ENCODE data around the gene PDS5B.
A peak's percentile ranks its signal among the peaks of the same experiment; 100 is the strongest.

PDS5B gene

DNA sequence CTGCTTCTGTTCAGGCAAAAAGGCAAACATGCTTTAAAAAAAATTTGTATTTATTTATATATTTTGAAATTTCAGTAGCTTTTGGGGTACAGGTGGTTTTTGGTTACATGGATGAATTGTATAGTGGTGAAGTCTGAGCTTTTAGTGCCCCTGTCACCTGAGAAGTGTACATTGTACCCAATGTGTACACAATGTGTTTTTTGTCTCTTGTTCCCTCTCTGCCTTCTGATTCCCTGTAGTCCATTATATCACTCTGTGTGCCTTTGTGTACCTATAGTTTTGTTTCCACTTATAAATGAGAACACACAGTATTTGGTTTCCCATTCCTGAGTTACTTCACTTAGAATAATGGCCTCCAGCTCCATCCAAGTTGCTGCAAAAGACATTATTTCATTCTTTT, 77.4 kb downstream of the PDS5B start:
- no peak overlapping the region for H3K27ac ChIP-seq
- no peaks in the 10 kb centered on the region for H3K36me3 ChIP-seq

DNA sequence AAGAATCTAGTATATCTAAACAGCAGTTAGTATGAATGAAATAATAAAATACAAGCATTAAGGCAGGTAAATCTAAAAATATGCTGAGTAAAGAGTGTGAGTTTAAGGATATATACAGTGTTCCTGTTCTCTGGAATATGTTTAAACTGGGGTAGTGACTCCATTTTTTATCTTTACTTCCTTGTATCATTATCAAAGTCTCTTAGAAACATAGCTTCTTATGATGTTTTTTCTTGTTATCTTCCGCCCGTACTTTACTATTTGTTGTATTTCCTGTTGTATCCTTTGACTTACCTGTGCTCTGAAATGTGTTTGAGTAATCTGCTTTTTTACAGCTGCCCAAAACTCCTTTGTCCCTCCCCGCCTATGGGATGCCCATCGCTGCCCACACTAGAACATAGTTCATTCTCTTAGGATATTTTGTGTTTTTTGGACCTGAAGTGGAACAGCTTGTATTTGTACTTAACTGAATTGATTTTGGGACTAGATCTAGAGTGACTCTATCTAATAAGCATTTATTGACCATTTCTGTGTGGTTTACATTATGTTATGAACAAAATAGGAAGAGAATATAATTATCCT, 80.8 kb downstream of the PDS5B start:
- intact Hi-C loops (cut with DNase I; ENCODE audit: low total_unique reads), result no loop called here
- Histone ChIP-seq H3K9me3 (no peaks in the 10 kb centered on the region), H3K27me3 (no peaks in the 10 kb centered on the region), H3K4me1 (peaks cover 0 to 8% (median 0%) of the 10 kb centered on the region in 4 donors), H3K27ac (no peak overlapping the region), H3K36me3 (peaks cover 0 to under 1% (median 0%) of the 10 kb centered on the region in 3 donors), H3K4me3 (no peak overlapping the region)
- TF ChIP-seq, protein P1, sequence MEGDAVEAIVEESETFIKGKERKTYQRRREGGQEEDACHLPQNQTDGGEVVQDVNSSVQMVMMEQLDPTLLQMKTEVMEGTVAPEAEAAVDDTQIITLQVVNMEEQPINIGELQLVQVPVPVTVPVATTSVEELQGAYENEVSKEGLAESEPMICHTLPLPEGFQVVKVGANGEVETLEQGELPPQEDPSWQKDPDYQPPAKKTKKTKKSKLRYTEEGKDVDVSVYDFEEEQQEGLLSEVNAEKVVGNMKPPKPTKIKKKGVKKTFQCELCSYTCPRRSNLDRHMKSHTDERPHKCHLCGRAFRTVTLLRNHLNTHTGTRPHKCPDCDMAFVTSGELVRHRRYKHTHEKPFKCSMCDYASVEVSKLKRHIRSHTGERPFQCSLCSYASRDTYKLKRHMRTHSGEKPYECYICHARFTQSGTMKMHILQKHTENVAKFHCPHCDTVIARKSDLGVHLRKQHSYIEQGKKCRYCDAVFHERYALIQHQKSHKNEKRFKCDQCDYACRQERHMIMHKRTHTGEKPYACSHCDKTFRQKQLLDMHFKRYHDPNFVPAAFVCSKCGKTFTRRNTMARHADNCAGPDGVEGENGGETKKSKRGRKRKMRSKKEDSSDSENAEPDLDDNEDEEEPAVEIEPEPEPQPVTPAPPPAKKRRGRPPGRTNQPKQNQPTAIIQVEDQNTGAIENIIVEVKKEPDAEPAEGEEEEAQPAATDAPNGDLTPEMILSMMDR (IDR thresholded peaks at IDR 0.05), result no peak
- DNase-seq, result no peak

More for the DNA sequence above, 77.4 kb downstream of the PDS5B start:
- Histone ChIP-seq H3K9me3 (no peaks in the 10 kb centered on the region), H3K4me3 (no peak overlapping the region), H3K27me3 (no peaks in the 10 kb centered on the region), H3K4me1 (peaks cover 0 to 27% (median 9%) of the 10 kb centered on the region in 4 donors)
- intact Hi-C loops (cut with DNase I; ENCODE audit: low total_unique reads), result no loop called here
- TF ChIP-seq, protein P1 (IDR thresholded peaks at IDR 0.05), result no peak
- no peak for DNase-seq

DNA sequence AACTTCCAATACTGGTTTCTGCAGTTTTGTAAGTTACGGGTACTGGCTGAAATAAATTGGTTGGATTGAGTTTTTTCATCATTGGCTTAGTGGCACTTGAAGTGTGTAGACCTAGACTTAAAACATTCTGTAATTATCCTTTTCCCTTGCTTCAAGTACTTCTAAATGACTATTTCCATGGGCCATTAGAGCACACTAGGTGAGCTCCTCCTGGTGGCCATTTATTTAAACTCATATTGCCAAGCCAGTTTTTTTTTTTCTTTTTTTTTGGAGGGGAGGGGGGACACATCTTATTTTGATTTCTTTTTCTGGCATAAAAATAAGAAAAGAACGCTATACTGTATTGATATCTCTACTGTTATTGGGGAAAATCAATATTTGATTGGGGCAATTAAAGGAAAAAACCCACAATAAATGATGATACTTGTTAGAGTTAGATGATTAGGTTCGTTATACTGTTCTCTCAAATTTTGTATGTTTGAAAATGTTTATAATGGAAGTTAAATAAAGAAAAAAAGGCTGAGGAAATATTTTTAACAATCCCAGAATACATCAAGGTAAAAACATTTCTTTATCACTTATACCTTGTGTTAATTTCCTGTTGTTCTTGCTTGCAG, 82.9 kb downstream of the PDS5B start:
- TF ChIP-seq, protein P1 (IDR thresholded peaks at IDR 0.05), result peak; percentile 52 to 53
- no peak overlapping the region for H3K4me3 ChIP-seq
- intact Hi-C loops (cut with DNase I; ENCODE audit: low total_unique reads), result no loop called here
- H3K4me1 ChIP-seq, result peaks cover 0 to 4% (median 0%) of the 10 kb centered on the region in 4 donors
- no peak overlapping the region for H3K27ac ChIP-seq
- H3K36me3 ChIP-seq, result peaks cover 3 to 10% (median 9%) of the 10 kb centered on the region in 3 donors
- no peaks in the 10 kb centered on the region for H3K9me3 ChIP-seq
- no peak for DNase-seq
- H3K27me3 ChIP-seq, result no peaks in the 10 kb centered on the region

DNA sequence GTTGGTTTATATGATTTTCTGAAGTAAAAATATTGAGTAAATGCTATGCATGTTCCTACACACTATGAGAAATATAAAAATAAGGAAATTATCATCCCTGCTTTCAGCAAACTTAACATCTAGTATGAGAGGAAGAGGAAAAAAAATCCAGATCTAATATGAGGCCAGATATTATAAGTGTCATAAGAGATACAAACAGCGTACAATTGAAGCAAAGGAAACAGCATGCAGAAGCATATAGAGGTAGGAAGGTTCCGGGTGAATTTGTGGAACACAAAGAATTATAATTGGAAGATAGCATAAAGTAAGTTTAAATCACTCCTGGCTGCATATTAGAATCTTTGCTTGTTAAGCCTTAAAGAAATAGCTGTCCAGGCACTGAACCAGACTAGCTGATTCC, 88.3 kb downstream of the PDS5B start:
- intact Hi-C loops (cut with DNase I; ENCODE audit: low total_unique reads), result no loop called here
- no peaks in the 10 kb centered on the region for H3K27me3 ChIP-seq
- TF ChIP-seq, protein P1 (IDR thresholded peaks at IDR 0.05), result no peak
- no peaks in the 10 kb centered on the region for H3K9me3 ChIP-seq
- H3K4me3 ChIP-seq, result no peak overlapping the region
- peaks cover 11 to 32% (median 28%) of the 10 kb centered on the region in 3 donors for H3K36me3 ChIP-seq
- DNase-seq, result no peak
- no peak overlapping the region for H3K27ac ChIP-seq
- H3K4me1 ChIP-seq, result no peaks in the 10 kb centered on the region

DNA sequence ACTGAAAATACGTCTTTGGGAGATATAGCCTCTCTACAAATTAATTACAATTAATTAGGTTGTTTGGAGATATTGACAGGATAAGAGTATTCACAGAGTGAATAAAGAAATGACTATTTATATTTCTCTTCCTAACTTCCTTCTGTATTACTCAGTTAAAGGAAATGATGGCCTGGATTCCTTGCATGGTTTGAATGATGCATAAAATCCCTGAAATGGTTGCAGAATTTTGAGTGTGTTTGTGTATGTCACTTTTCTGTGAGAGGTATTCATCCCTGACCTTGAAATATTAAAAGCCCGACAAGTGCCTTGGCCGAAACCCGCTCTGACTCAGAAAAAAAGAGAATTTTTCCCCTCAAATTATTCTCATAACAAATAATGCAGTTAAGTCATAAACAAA, 90.0 kb downstream of the PDS5B start:
- intact Hi-C loops (cut with DNase I; ENCODE audit: low total_unique reads), result no loop called here
- Histone ChIP-seq H3K4me3 (no peak overlapping the region), H3K4me1 (no peaks in the 10 kb centered on the region), H3K36me3 (peaks cover 11 to 47% (median 39%) of the 10 kb centered on the region in 3 donors), H3K9me3 (no peaks in the 10 kb centered on the region), H3K27ac (no peak overlapping the region), H3K27me3 (no peaks in the 10 kb centered on the region)
- TF ChIP-seq, protein P1 (IDR thresholded peaks at IDR 0.05), result no peak
- DNase-seq, result no peak

All from tibial artery (tissue), 4 donors.